ENCODE data around the gene ALDH2. TPM values are rescaled to one million over a fixed set of nuclear protein-coding genes. Genes with fewer than 3 reads are reported as not detected.
"Not testable (repeated sequence)": the region's sequence is repeated elsewhere in the genome, so short reads cannot be mapped to it uniquely, and the experiment has no call there.

The ALDH2 gene
- total RNA-seq, 1 donor from 2014 or later: 59.5 TPM

DNA sequence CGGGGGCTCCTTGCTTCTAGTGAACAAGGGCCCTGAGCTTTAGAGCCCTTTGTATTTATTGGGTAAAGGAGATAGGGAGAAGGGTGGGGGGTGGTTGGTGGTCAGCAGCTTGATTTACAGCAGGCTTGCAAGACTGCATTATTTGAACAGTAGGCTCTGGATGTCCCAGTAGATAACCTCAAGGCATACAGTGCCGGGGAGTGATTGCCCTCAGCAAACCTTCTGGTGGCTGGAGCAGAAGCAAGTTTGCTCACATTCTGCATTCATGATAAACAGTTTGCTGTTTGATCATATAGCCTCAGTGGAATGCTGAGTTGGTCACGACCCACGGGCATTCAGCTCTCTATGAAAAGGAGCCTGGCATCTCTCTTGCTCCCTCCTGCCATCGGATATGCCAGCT lies 58.8 kb downstream of the ALDH2 start:
- Mint-ChIP-seq H3K27ac (no peak overlapping the region), H3K27me3 (peaks cover 3% of the 10 kb centered on the region), H3K4me3 (no peak overlapping the region), H3K36me3 (no peaks in the 10 kb centered on the region), H3K9me3 (no peaks in the 10 kb centered on the region), H3K4me1 (ENCODE audit: unreplicated experiment) (peaks cover 15% of the 10 kb centered on the region)
- TF ChIP-seq, protein P1, sequence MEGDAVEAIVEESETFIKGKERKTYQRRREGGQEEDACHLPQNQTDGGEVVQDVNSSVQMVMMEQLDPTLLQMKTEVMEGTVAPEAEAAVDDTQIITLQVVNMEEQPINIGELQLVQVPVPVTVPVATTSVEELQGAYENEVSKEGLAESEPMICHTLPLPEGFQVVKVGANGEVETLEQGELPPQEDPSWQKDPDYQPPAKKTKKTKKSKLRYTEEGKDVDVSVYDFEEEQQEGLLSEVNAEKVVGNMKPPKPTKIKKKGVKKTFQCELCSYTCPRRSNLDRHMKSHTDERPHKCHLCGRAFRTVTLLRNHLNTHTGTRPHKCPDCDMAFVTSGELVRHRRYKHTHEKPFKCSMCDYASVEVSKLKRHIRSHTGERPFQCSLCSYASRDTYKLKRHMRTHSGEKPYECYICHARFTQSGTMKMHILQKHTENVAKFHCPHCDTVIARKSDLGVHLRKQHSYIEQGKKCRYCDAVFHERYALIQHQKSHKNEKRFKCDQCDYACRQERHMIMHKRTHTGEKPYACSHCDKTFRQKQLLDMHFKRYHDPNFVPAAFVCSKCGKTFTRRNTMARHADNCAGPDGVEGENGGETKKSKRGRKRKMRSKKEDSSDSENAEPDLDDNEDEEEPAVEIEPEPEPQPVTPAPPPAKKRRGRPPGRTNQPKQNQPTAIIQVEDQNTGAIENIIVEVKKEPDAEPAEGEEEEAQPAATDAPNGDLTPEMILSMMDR (conservative IDR thresholded peaks at IDR 0.05): no peak
- no peak for DNase-seq (ENCODE audit: extremely low spot score, unreplicated experiment)

DNA sequence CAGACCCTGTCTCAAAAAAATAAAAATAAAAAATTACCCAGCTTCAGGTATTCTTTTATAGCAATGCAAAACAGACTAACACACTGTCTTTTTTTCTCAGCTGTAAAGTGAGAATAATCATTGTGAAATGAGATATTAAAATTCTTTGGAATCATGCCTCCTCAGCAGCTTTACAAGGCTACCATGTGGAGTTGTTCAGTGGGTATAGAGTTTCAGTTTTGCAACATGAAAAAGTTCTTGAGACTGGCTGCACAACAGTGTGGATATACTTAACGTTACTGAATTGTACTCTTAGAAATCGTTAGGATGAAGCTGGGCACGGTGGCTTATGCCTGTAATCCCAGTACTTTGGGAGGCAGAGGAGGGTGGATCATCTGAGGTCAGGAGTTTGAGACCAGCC lies 59.6 kb downstream of the ALDH2 start:
- no peak for DNase-seq (ENCODE audit: extremely low spot score, unreplicated experiment)
- Mint-ChIP-seq H3K4me1 (ENCODE audit: unreplicated experiment) (peaks cover 15% of the 10 kb centered on the region), H3K9me3 (no peaks in the 10 kb centered on the region), H3K36me3 (no peaks in the 10 kb centered on the region), H3K27ac (no peak overlapping the region), H3K4me3 (no peak overlapping the region), H3K27me3 (peaks cover 3% of the 10 kb centered on the region)
- TF ChIP-seq, protein P1 (conservative IDR thresholded peaks at IDR 0.05): no peak

DNA sequence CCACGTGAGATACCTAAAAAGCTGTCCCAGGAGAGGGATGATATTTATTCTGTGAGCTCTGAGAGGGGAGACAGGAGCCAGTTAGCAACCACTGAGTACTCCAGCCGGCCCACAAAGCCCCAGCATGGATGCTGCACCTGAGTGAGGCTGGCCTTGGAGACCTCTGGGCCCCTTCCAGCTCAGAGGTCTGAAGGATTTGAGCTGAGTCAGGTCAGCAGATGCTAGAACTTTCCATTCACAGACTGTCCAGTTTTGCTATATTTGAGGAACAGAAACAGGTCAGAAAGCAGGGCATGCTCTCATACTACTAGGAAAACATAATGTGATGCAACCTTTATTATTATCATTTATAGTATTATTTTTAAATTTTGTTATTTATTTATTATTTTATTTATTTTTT lies 60.3 kb downstream of the ALDH2 start:
- no peak for DNase-seq (ENCODE audit: extremely low spot score, unreplicated experiment)
- Mint-ChIP-seq H3K4me1 (ENCODE audit: unreplicated experiment) (peaks cover 15% of the 10 kb centered on the region), H3K4me3 (no peak overlapping the region), H3K27me3 (peaks cover 2% of the 10 kb centered on the region), H3K9me3 (no peaks in the 10 kb centered on the region), H3K36me3 (no peaks in the 10 kb centered on the region), H3K27ac (no peak overlapping the region)
- TF ChIP-seq, protein P1 (conservative IDR thresholded peaks at IDR 0.05): no peak

DNA sequence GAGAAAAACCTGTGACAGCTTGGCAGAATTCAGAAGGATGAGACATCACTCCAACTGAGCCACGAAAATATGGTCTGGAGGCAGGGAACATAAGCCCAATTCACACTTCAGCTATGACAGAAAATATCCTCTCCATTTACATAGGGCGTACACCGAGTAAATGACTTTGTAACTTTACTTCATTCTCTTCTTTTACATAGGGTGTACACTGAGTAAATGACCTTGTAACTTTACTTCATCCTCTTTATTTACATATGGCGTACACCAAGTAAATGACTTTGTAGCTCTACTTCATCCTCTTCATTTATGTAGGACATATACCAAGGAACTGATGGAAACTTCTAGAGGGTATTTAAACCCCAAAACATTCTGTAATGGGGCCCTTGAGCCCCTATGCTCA lies 61.2 kb downstream of the ALDH2 start:
- no peak for DNase-seq (ENCODE audit: extremely low spot score, unreplicated experiment)
- Mint-ChIP-seq H3K27me3 (peaks cover 5% of the 10 kb centered on the region), H3K27ac (no peak overlapping the region), H3K36me3 (no peaks in the 10 kb centered on the region), H3K9me3 (no peaks in the 10 kb centered on the region), H3K4me3 (no peak overlapping the region), H3K4me1 (ENCODE audit: unreplicated experiment) (peaks cover 14% of the 10 kb centered on the region)
- TF ChIP-seq, protein P1 (conservative IDR thresholded peaks at IDR 0.05): no peak

DNA sequence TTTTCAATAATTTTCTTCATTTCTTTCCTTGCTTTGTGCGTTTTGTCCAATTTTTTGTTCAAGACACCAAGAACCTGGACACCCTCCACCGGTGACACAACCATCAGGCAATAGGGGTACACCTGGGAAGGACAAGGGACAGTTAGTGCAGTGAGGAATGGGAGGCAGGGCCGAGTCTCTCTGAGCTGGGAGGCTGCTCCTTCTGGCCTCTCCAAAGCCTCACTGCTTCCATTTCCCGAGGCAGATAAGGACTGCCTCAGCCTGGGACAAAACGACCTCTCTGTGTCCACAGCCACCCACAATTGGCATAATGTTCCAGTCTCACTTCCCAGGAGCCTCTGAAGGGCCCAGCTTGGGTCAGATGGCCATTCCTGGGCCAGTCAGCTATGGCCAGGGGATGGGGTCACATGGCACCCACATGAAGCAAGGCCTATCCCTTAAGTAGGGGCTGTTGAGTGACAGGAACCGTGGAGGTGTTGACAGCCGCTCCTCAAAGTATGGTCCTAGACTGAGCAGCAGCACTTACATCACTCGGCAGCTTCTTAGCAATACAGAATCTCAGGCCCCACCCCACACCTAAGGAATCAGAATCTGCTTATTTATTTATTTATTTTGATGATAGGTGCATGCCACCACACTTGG lies 61.7 kb downstream of the ALDH2 start:
- no peaks in the 10 kb centered on the region for H3K36me3 Mint-ChIP-seq
- H3K9me3 Mint-ChIP-seq: no peaks in the 10 kb centered on the region
- H3K4me3 Mint-ChIP-seq: no peak overlapping the region
- no peak overlapping the region for H3K27ac Mint-ChIP-seq
- no peak for DNase-seq (ENCODE audit: extremely low spot score, unreplicated experiment)
- peaks cover 5% of the 10 kb centered on the region for H3K27me3 Mint-ChIP-seq
- TF ChIP-seq, protein P1 (conservative IDR thresholded peaks at IDR 0.05): no peak
- H3K4me1 Mint-ChIP-seq (ENCODE audit: unreplicated experiment): peaks cover 10% of the 10 kb centered on the region

DNA sequence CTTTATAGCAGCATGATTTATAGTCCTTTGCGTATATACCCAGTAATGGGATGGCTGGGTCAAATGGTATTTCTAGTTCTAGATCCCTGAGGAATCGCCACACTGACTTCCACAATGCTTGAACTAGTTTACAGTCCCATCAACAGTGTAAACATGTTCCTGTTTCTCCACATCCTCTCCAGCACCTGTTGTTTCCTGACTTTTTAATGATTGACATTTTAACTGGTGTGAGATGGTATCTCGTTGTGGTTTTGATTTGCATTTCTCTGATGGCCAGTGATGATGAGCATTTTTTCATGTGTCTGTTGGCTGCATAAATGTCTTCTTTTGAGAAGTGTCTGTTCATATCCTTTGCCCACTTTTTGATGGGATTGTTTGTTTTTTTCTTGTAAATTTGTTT lies 62.9 kb downstream of the ALDH2 start:
- not testable (repeated sequence) for H3K36me3 Mint-ChIP-seq; H3K27me3 Mint-ChIP-seq; H3K4me1 Mint-ChIP-seq (ENCODE audit: unreplicated experiment); H3K9me3 Mint-ChIP-seq; H3K4me3 Mint-ChIP-seq; DNase-seq (ENCODE audit: extremely low spot score, unreplicated experiment); H3K27ac Mint-ChIP-seq

DNA sequence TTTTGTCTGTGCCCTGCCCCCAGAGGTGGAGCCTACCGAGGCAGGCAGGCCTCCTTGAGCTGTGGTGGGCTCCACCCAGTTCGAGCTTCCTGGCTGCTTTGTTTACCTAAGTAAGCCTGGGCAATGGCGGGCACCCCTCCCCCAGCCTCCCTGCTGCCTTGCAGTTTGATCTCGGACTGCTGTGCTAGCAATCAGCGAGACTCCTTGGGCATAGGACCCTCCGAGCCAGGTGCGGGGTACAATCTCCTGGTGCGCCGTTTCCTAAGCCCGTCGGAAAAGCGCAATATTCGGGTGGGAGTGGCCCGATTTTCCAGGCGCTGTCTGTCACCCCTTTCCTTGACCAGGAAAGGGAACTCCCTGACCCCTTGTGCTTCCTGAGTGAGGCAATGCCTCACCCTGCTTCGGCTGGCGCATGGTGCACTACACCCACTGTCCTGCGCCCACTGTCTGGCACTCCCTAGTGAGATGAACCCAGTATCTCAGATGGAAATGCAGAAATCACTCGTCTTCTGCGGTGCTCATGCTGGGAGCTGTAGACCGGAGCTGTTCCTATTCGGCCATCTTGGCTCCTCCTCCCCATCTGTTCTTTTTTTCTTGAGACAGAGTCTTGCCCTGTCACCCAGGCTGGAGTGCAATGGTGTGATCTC lies 68.1 kb downstream of the ALDH2 start:
- DNase-seq (ENCODE audit: extremely low spot score, unreplicated experiment); H3K4me3 Mint-ChIP-seq; H3K9me3 Mint-ChIP-seq; H3K4me1 Mint-ChIP-seq (ENCODE audit: unreplicated experiment); H3K27ac Mint-ChIP-seq; H3K27me3 Mint-ChIP-seq: not testable (repeated sequence)
- peaks cover 15% of the 10 kb centered on the region for H3K36me3 Mint-ChIP-seq

DNA sequence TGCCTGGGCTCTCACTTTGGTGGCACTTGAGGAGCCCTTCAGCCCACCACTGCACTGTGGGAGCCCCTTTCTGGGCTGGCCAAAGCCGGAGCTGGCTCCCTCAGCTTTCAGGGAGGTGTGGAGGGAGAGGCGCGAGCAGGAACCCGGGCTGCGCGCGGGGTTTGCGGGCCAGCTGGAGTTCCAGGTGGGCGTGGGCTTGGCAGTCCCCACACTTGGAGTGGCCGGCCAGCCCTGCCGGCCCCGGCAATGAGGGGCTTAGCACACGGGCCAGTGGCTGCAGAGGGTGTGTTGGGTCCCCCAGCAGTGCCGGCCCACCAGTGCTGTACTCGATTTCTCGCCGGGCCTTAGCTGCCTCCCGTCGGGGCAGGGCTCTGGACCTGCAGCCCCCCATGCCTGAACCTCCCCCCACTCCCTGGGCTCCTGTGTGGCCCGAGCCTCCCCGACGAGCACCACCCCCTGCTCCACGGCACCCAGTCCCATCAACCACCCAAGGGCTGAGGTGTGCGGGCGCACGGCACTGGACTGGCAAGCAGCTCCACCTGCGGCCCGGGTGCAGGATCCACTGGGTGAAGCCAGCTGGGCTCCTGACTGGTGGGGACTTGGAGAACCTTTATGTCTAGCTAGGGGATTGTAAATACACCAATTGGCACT lies 68.9 kb downstream of the ALDH2 start:
- H3K4me3 Mint-ChIP-seq; H3K9me3 Mint-ChIP-seq; H3K27ac Mint-ChIP-seq; DNase-seq (ENCODE audit: extremely low spot score, unreplicated experiment); H3K27me3 Mint-ChIP-seq: not testable (repeated sequence)
- peaks cover 11% of the 10 kb centered on the region for H3K4me1 Mint-ChIP-seq (ENCODE audit: unreplicated experiment)
- peaks cover 23% of the 10 kb centered on the region for H3K36me3 Mint-ChIP-seq

All from type B pancreatic cell (in vitro differentiated cells).